ENCODE data around the gene SAMM50. TPM values are rescaled to one million over a fixed set of nuclear protein-coding genes. Genes with fewer than 3 reads are reported as not detected.

SAMM50 gene
- total and polyA plus RNA-seq, 2 donors (not counting 1 experiment from before 2014, with no cell fraction given), result 32.9 to 45.7 TPM

DNA sequence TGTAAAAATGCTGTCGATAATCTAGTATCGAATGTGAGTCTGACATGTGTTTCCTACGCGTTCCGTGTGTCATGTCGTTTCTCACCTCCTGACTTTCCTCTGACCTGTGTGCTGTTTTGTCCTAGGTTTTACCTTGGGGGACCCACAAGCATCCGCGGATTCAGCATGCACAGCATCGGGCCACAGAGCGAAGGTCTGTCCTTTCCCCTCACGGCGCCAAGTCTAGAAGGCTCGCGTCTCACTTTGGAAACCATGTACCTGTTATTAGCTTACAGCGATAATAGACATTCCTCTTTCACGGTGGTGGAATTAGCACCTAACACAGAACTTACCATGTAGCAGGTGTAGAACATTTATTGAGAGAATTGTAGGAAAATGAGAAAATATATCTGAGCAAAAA, 28.6 kb downstream of the SAMM50 start:
- H3K4me1 ChIP-seq (ENCODE audit: control insufficient read depth, extremely low read depth, insufficient read depth, low read length), result no peaks in the 10 kb centered on the region
- DNase-seq (ENCODE audit: low read depth in 2 of 2), result no peak
- TF ChIP-seq, protein P1, sequence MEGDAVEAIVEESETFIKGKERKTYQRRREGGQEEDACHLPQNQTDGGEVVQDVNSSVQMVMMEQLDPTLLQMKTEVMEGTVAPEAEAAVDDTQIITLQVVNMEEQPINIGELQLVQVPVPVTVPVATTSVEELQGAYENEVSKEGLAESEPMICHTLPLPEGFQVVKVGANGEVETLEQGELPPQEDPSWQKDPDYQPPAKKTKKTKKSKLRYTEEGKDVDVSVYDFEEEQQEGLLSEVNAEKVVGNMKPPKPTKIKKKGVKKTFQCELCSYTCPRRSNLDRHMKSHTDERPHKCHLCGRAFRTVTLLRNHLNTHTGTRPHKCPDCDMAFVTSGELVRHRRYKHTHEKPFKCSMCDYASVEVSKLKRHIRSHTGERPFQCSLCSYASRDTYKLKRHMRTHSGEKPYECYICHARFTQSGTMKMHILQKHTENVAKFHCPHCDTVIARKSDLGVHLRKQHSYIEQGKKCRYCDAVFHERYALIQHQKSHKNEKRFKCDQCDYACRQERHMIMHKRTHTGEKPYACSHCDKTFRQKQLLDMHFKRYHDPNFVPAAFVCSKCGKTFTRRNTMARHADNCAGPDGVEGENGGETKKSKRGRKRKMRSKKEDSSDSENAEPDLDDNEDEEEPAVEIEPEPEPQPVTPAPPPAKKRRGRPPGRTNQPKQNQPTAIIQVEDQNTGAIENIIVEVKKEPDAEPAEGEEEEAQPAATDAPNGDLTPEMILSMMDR (conservative IDR thresholded peaks at IDR 0.05 in 1 of 2, IDR thresholded peaks at IDR 0.05 in 1 of 2; ENCODE audit: low read depth in 1 of 2, low read length in 2 of 2), result no peak
- TF ChIP-seq EZH2 (IDR thresholded peaks at IDR 0.05; ENCODE audit: low read length, missing control alignments), result no peak
- peaks cover 8% of the 10 kb centered on the region for H3K36me3 ChIP-seq (ENCODE audit: control insufficient read depth, insufficient read depth, low read length)
- H3K27ac ChIP-seq (ENCODE audit: insufficient read depth, low read length), result no peak overlapping the region
- H3K4me2 ChIP-seq (ENCODE audit: extremely low read depth, insufficient read depth, low read length), result no peak overlapping the region
- H3K9ac ChIP-seq (ENCODE audit: insufficient read depth, low read length), result no peak overlapping the region
- H3K9me3 ChIP-seq (ENCODE audit: control insufficient read depth, insufficient read depth, low read depth, low read length), result no peaks in the 10 kb centered on the region
- H3K27me3 ChIP-seq (ENCODE audit: control insufficient read depth, insufficient read depth, low read length), result no peaks in the 10 kb centered on the region
- no peak overlapping the region for H3K4me3 ChIP-seq (replicated peaks in 1 of 4; ENCODE audit: control extremely low read depth in 1 of 4, insufficient read depth in 1 of 4, low read depth in 3 of 4, low read length in 4 of 4)
- no peaks in the 10 kb centered on the region for H4K20me1 ChIP-seq (ENCODE audit: control insufficient read depth, extremely low read depth, insufficient read depth, low read length)
- no peaks in the 10 kb centered on the region for H3K79me2 ChIP-seq (ENCODE audit: control insufficient read depth, insufficient read depth, low read length)
- H2AFZ ChIP-seq (ENCODE audit: low read length), result no peak overlapping the region

DNA sequence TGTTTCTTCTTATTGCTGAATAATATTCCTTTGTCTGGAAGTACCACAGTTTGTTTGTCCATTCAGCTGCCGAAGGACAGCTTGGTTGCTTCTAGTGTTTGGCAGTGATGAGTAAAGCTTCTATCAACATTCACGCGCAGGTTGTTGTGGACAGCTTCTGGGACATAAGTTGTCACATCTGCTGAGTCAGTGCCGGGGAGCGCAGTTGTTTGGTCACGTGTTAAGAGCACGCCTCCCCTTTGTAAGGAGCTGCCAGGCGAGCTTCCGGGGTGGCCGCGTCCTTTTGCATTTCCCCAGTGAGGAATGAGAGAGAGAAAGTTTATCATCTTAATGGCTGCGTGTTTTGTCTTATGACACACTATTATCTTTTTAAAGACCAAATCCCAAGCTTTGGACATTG, 30.3 kb downstream of the SAMM50 start:
- DNase-seq (ENCODE audit: low read depth in 2 of 2), result no peak
- Histone ChIP-seq H3K27me3 (ENCODE audit: control insufficient read depth, insufficient read depth, low read length) (no peaks in the 10 kb centered on the region), H3K4me1 (ENCODE audit: control insufficient read depth, extremely low read depth, insufficient read depth, low read length) (no peaks in the 10 kb centered on the region), H3K9me3 (ENCODE audit: control insufficient read depth, insufficient read depth, low read depth, low read length) (no peaks in the 10 kb centered on the region), H3K4me2 (ENCODE audit: extremely low read depth, insufficient read depth, low read length) (no peak overlapping the region), H3K36me3 (ENCODE audit: control insufficient read depth, insufficient read depth, low read length) (peaks cover 6% of the 10 kb centered on the region), H3K9ac (ENCODE audit: insufficient read depth, low read length) (no peak overlapping the region), H3K27ac (ENCODE audit: insufficient read depth, low read length) (no peak overlapping the region), H2AFZ (ENCODE audit: low read length) (no peak overlapping the region), H3K79me2 (ENCODE audit: control insufficient read depth, insufficient read depth, low read length) (no peaks in the 10 kb centered on the region), H3K4me3 (replicated peaks in 1 of 4; ENCODE audit: control extremely low read depth in 1 of 4, insufficient read depth in 1 of 4, low read depth in 3 of 4, low read length in 4 of 4) (no peak overlapping the region), H4K20me1 (ENCODE audit: control insufficient read depth, extremely low read depth, insufficient read depth, low read length) (no peaks in the 10 kb centered on the region)
- TF ChIP-seq, protein P1 (conservative IDR thresholded peaks at IDR 0.05 in 1 of 2, IDR thresholded peaks at IDR 0.05 in 1 of 2; ENCODE audit: low read depth in 1 of 2, low read length in 2 of 2), result no peak
- no peak for TF ChIP-seq EZH2 (IDR thresholded peaks at IDR 0.05; ENCODE audit: low read length, missing control alignments)

DNA sequence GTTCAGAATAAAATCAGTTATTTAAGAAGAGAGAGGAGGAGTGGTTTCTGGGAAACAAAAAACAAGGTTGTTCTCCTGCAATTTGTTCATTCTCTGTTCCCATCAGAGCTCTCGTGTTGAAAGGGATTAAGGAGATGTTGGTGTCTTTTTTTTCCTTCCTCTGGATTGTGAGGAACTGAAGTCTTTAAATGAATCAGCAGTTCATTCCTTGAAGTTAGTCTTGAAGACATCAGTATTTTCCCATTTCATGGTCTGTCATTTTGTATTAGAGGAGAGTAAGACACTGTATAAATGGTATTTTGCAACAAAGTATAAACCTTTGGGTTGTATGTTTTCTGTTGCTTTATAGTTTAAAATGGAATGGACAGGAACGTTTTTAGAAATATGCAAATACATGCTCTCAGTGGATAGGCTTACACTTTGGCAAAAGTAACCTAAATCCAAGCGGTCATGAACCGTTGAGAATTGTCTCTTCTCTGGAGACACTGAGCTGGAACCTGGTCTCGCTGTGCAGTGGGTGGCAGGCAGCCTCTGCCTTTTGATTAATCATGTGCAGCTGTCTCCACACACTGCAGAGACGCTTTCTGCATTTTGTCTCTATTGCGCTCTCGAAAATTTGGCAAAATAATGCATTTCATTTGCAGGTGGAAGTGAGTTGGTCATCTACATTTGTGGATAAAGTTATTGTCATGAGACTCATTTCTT, 33.0 kb downstream of the SAMM50 start:
- no peak overlapping the region for H3K4me3 ChIP-seq (replicated peaks in 1 of 4; ENCODE audit: control extremely low read depth in 1 of 4, insufficient read depth in 1 of 4, low read depth in 3 of 4, low read length in 4 of 4)
- no peak overlapping the region for H3K27ac ChIP-seq (ENCODE audit: insufficient read depth, low read length)
- peaks cover 7% of the 10 kb centered on the region for H3K36me3 ChIP-seq (ENCODE audit: control insufficient read depth, insufficient read depth, low read length)
- no peaks in the 10 kb centered on the region for H3K27me3 ChIP-seq (ENCODE audit: control insufficient read depth, insufficient read depth, low read length)
- no peak for TF ChIP-seq EZH2 (IDR thresholded peaks at IDR 0.05; ENCODE audit: low read length, missing control alignments)
- TF ChIP-seq, protein P1 (conservative IDR thresholded peaks at IDR 0.05 in 1 of 2, IDR thresholded peaks at IDR 0.05 in 1 of 2; ENCODE audit: low read depth in 1 of 2, low read length in 2 of 2), result no peak
- no peak for DNase-seq (ENCODE audit: low read depth in 2 of 2)
- H3K4me2 ChIP-seq (ENCODE audit: extremely low read depth, insufficient read depth, low read length), result no peak overlapping the region
- H2AFZ ChIP-seq (ENCODE audit: low read length), result no peak overlapping the region
- no peak overlapping the region for H3K9ac ChIP-seq (ENCODE audit: insufficient read depth, low read length)
- H3K9me3 ChIP-seq (ENCODE audit: control insufficient read depth, insufficient read depth, low read depth, low read length), result no peaks in the 10 kb centered on the region
- no peaks in the 10 kb centered on the region for H4K20me1 ChIP-seq (ENCODE audit: control insufficient read depth, extremely low read depth, insufficient read depth, low read length)
- H3K79me2 ChIP-seq (ENCODE audit: control insufficient read depth, insufficient read depth, low read length), result no peaks in the 10 kb centered on the region
- H3K4me1 ChIP-seq (ENCODE audit: control insufficient read depth, extremely low read depth, insufficient read depth, low read length), result peaks cover 3% of the 10 kb centered on the region
